Central memory CD8-positive, alpha-beta T cell (primary cell): Measurements from ENCODE around the gene TGM1.
A peak's percentile ranks its signal among the peaks of the same experiment; 100 is the strongest.
"Not testable (repeated sequence)": the region's sequence is repeated elsewhere in the genome, so short reads cannot be mapped to it uniquely, and the experiment has no call there.

Experiments
- ATAC-seq: fragments of 150-1000 bp; cut with Tn5 transposase; replicated peaks from 2 replicates; pipeline ENCODE4 v1.10.0; 2022; ENCODE audit warnings: mild to moderate bottlenecking, moderate FRiP score, moderate number of reproducible peaks; ENCODE audit not compliant: poor library complexity, severe bottlenecking; ENCODE audit errors: extremely low read depth
- DNase-seq, 2 donors: peaks; one replicate each; pipeline ENCODE4 v3.0.0; 2021; ENCODE audit warnings: low spot score in 2 of 2
- H3K27ac Mint-ChIP-seq: one replicate; pipeline ENCODE4 v1.8.0; 2022; ENCODE audit warnings: low read depth, mild to moderate bottlenecking, moderate library complexity, mixed read lengths
- H3K27me3 Mint-ChIP-seq: one replicate; pipeline ENCODE4 v1.8.0; 2022; ENCODE audit warnings: mixed read lengths
- H3K36me3 Mint-ChIP-seq: one replicate; pipeline ENCODE4 v1.8.0; 2022; ENCODE audit warnings: mild to moderate bottlenecking, moderate library complexity, mixed read lengths; ENCODE audit not compliant: insufficient read depth
- H3K4me1 Mint-ChIP-seq: one replicate; pipeline ENCODE4 v1.8.0; 2022; ENCODE audit warnings: mixed read lengths
- H3K4me3 Mint-ChIP-seq: one replicate; pipeline ENCODE4 v1.8.0; 2022; ENCODE audit warnings: mild to moderate bottlenecking, moderate library complexity, mixed read lengths
- H3K9me3 Mint-ChIP-seq: one replicate; pipeline ENCODE4 v1.8.0; 2022; ENCODE audit warnings: mixed read lengths

TGM1 gene

GRCh38 chr14:24251880-24252288 lies 11.1 kb downstream of the TGM1 start:
- Mint-ChIP-seq H3K27ac (no peak overlapping the region), H3K36me3 (peaks cover 4% of the 10 kb centered on the region), H3K4me1 (peaks cover 11% of the 10 kb centered on the region), H3K4me3 (no peak overlapping the region), H3K9me3 (no peaks in the 10 kb centered on the region), H3K27me3 (no peaks in the 10 kb centered on the region)
- DNase-seq (no peak), ATAC-seq (no peak)

- ATAC-seq (no peak), DNase-seq (no peak)
- Mint-ChIP-seq H3K36me3 (peaks cover 4% of the 10 kb centered on the region), H3K27me3 (no peaks in the 10 kb centered on the region), H3K4me3 (no peak overlapping the region), H3K27ac (peak overlapping the region; percentile 12), H3K9me3 (no peaks in the 10 kb centered on the region), H3K4me1 (peaks cover 14% of the 10 kb centered on the region)
These were observed 12.6 kb downstream of the TGM1 start for GRCh38 chr14:24250354-24250753.

GRCh38 chr14:24249230-24250021 lies 13.6 kb downstream of the TGM1 start:
- H3K27ac Mint-ChIP-seq = no peak overlapping the region
- DNase-seq (no peak), ATAC-seq (no peak)
- H3K36me3 Mint-ChIP-seq = peaks cover 2% of the 10 kb centered on the region
- no peak overlapping the region for H3K4me3 Mint-ChIP-seq
- no peaks in the 10 kb centered on the region for H3K9me3 Mint-ChIP-seq
- H3K27me3 Mint-ChIP-seq = no peaks in the 10 kb centered on the region
- peaks cover 14% of the 10 kb centered on the region for H3K4me1 Mint-ChIP-seq

GRCh38 chr14:24247422-24247821 lies 15.6 kb downstream of the TGM1 start:
- H3K4me3 Mint-ChIP-seq = peak overlapping the region; percentile 53
- peak overlapping the region; percentile 82 for H3K27ac Mint-ChIP-seq
- no peak for DNase-seq
- peaks cover 21% of the 10 kb centered on the region for H3K4me1 Mint-ChIP-seq
- H3K27me3 Mint-ChIP-seq = no peaks in the 10 kb centered on the region
- H3K36me3 Mint-ChIP-seq = peaks cover 6% of the 10 kb centered on the region
- no peak for ATAC-seq
- H3K9me3 Mint-ChIP-seq = no peaks in the 10 kb centered on the region

- Mint-ChIP-seq H3K9me3 (no peaks in the 10 kb centered on the region), H3K27ac (peak overlapping the region; percentile 82), H3K27me3 (no peaks in the 10 kb centered on the region), H3K4me3 (peak overlapping the region; percentile 67), H3K4me1 (peaks cover 21% of the 10 kb centered on the region), H3K36me3 (peaks cover 12% of the 10 kb centered on the region)
- peak in 1 of 2 donors; percentile 19 for DNase-seq
- no peak for ATAC-seq
These were observed 16.2 kb downstream of the TGM1 start for GRCh38 chr14:24246765-24247212.

GRCh38 chr14:24245350-24245749 lies 17.6 kb downstream of the TGM1 start:
- not testable (repeated sequence) for H3K27me3 Mint-ChIP-seq, ATAC-seq, H3K9me3 Mint-ChIP-seq, DNase-seq
- Mint-ChIP-seq H3K4me1 (peaks cover 29% of the 10 kb centered on the region), H3K4me3 (peak overlapping the region; percentile 67), H3K27ac (peak overlapping the region; percentile 84), H3K36me3 (peaks cover 22% of the 10 kb centered on the region)

GRCh38 chr14:24243336-24243836 lies 19.6 kb downstream of the TGM1 start:
- no peaks in the 10 kb centered on the region for H3K9me3 Mint-ChIP-seq
- peak overlapping the region; percentile 98 for H3K27ac Mint-ChIP-seq
- ATAC-seq (no peak), DNase-seq (no peak)
- H3K36me3 Mint-ChIP-seq = peaks cover 37% of the 10 kb centered on the region
- H3K4me1 Mint-ChIP-seq = peaks cover 49% of the 10 kb centered on the region
- H3K4me3 Mint-ChIP-seq = peak overlapping the region; percentile 93
- no peaks in the 10 kb centered on the region for H3K27me3 Mint-ChIP-seq

- no peaks in the 10 kb centered on the region for H3K9me3 Mint-ChIP-seq
- peak; percentile 78 for ATAC-seq
- peak in 1 of 2 donors; percentile 91 for DNase-seq
- peaks cover 53% of the 10 kb centered on the region for H3K4me1 Mint-ChIP-seq
- H3K36me3 Mint-ChIP-seq = peaks cover 50% of the 10 kb centered on the region
- peak overlapping the region; percentile 93 for H3K4me3 Mint-ChIP-seq
- H3K27me3 Mint-ChIP-seq = no peaks in the 10 kb centered on the region
- H3K27ac Mint-ChIP-seq = peak overlapping the region; percentile 98
These were observed 21.0 kb downstream of the TGM1 start for GRCh38 chr14:24241829-24242443.

- H3K4me3 Mint-ChIP-seq = peak overlapping the region; percentile 93
- peaks cover 59% of the 10 kb centered on the region for H3K36me3 Mint-ChIP-seq
- H3K9me3 Mint-ChIP-seq = no peaks in the 10 kb centered on the region
- ATAC-seq (no peak), DNase-seq (no peak)
- no peak overlapping the region for H3K27ac Mint-ChIP-seq
- H3K27me3 Mint-ChIP-seq = no peaks in the 10 kb centered on the region
- peaks cover 61% of the 10 kb centered on the region for H3K4me1 Mint-ChIP-seq
These were observed 22.7 kb downstream of the TGM1 start for GRCh38 chr14:24240110-24240918.

- DNase-seq = no peak
- H3K27me3 Mint-ChIP-seq = no peaks in the 10 kb centered on the region
- no peaks in the 10 kb centered on the region for H3K9me3 Mint-ChIP-seq
- H3K4me3 Mint-ChIP-seq = no peak overlapping the region
- H3K36me3 Mint-ChIP-seq = peaks cover 61% of the 10 kb centered on the region
- no peak for ATAC-seq
- no peak overlapping the region for H3K27ac Mint-ChIP-seq
- peaks cover 70% of the 10 kb centered on the region for H3K4me1 Mint-ChIP-seq
These were observed 24.4 kb downstream of the TGM1 start for GRCh38 chr14:24238527-24239037.

- Mint-ChIP-seq H3K9me3 (no peaks in the 10 kb centered on the region), H3K4me1 (peaks cover 72% of the 10 kb centered on the region), H3K36me3 (peaks cover 61% of the 10 kb centered on the region), H3K27ac (peak overlapping the region; percentile 38), H3K27me3 (no peaks in the 10 kb centered on the region), H3K4me3 (no peak overlapping the region)
- ATAC-seq = no peak
- no peak for DNase-seq
These were observed 24.9 kb downstream of the TGM1 start for GRCh38 chr14:24238123-24238522.

- no peaks in the 10 kb centered on the region for H3K9me3 Mint-ChIP-seq
- peaks cover 78% of the 10 kb centered on the region for H3K4me1 Mint-ChIP-seq
- H3K4me3 Mint-ChIP-seq = no peak overlapping the region
- ATAC-seq (no peak), DNase-seq (no peak)
- H3K27ac Mint-ChIP-seq = peak overlapping the region; percentile 38
- no peaks in the 10 kb centered on the region for H3K27me3 Mint-ChIP-seq
- H3K36me3 Mint-ChIP-seq = peaks cover 59% of the 10 kb centered on the region
These were observed 25.5 kb downstream of the TGM1 start for GRCh38 chr14:24237463-24237955.
